HG03175 (cell line): ENCODE measurements around the gene ARL15.
"Not testable (repeated sequence)": the region's sequence is repeated elsewhere in the genome, so short reads cannot be mapped to it uniquely, and the experiment has no call there.

ENCODE experiments used
- ATAC-seq: cut with Tn5 transposase; IDR thresholded peaks from one replicate; pipeline ENCODE4 v1.9.1; 2021; ENCODE audit warnings: mild to moderate bottlenecking, moderate library complexity; ENCODE audit not compliant: unreplicated experiment

ARL15 gene

DNA sequence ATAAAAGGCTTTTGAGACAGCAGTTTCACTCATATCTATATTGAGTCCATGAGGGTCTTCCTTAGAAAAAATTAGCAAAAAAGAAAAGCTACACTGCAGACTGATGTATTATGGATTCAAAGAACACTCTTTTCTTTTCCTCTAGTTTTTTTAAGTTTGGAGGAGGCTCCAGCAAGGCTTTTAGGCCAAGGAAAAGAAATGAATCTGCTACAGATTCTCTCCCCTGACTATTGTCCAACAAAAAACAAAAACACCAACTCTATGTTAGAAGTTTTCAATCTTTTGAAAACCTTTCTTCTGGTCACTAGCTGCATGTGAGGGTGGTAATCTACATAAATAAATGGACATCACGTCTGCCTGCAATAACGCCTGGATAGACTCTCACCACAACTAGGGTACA, 310.4 kb downstream of the ARL15 start:
- ATAC-seq, result no peak

DNA sequence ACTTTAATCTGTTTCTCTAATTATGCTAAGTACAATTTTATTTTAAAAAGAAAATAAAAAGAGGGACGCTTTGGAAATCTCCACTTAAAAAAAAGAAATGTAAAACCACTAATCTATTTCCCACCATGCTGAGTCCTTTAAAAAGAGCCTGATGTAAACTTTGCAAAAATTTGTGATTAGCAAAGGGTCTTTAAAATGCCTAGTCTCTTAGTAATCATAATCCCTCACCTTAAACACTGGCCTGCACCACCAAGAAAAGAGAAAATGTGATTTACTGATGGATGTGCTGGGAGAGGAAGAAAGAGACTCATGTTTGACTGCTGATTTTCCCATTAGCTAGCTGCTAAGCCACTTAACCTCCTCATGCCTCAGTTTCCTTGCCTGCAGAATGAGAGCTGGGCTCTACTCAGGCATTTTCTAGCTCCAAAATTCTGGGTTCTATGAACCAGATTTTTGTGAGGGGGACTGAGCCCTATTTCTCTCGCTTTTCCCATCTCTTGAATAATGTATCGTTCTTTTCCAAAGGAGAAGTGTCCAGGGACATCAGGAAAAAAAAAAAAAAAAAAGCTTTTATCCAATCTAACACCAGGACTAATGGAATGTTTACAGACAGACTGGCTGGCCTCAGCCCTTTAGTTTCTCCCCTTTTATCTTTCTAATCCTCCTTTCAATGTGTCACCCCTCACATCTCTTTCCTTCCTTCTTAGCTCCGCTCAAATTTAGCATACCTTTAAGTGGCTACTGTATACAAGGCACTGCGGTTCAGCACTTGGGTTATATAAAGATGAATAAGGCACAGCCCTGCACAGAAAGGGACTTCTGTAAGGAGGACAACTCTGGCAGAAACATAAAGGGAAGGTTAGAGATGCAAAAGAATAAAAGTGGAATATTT, 312.4 kb downstream of the ARL15 start:
- ATAC-seq, result no peak

- ATAC-seq, result no peak
Observed at GRCh38 chr5:53996008-53996407, 314.4 kb downstream of the ARL15 start.

DNA sequence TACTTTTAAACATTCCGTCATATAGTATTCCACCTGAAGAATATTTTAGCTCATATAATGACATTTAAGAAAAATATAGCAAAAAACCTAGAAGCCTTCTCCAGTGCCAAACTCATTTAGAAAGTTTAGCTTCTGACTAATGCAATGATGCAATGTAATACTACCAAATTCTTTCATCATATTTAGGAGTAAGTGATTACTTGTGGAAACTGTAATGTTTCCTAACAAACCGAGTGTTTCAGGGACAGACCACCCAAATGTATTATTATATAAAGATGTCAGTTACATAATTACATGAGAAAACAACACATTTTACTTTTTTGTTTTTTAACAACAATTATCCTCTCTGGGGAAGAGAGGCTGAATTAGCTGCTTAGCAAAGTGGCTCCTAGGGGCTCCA, 316.2 kb downstream of the ARL15 start:
- no peak for ATAC-seq

- ATAC-seq, result no peak
Observed at GRCh38 chr5:53991942-53992341, 318.4 kb downstream of the ARL15 start.

DNA sequence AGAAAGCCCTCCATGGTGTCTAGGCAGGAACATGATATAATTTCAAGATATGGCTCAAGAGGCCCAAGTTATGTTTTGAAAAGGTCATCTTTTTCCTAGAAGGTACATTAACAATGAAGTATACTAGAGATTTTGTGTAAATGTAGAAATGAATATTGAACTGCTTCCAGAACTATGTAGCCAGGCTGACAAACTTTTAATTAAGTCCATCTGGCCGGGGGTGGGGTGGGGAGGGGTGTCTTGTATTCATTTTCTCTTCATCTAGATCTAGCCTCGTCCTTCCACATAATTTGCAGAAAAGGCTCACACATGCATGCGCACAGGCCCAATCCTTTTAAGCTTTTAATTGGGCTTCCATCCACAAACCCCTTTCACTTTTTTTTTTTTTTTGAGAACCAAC, 323.3 kb downstream of the ARL15 start:
- no peak for ATAC-seq

- no peak for ATAC-seq
Observed at GRCh38 chr5:53985796-53986195, 324.6 kb downstream of the ARL15 start.

- ATAC-seq, result no peak
Observed at GRCh38 chr5:53984971-53985370, 325.4 kb downstream of the ARL15 start.

- ATAC-seq, result no peak
Observed at GRCh38 chr5:53983568-53984460, 326.6 kb downstream of the ARL15 start.

DNA sequence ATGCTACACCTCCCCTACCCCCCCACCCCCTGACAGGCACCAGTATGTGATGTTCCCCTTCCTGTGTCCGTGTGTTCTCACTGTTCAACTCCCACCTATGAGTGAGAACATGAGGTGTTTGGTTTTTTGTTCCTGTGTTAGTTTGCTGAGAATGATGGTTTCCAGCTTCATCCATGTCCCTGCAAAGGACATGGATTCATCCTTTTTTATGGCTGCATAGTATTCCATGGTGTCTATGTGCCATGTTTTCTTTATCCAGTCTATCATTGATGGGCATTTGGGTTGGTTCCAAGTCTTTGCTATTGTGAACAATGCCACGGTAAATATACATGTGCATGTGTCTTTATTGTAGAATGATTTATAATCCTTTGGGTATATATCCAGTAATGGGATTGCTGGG, 328.1 kb downstream of the ARL15 start:
- not testable (repeated sequence) for ATAC-seq

- ATAC-seq, result no peak
Observed at GRCh38 chr5:53980061-53980460, 330.3 kb downstream of the ARL15 start.

DNA sequence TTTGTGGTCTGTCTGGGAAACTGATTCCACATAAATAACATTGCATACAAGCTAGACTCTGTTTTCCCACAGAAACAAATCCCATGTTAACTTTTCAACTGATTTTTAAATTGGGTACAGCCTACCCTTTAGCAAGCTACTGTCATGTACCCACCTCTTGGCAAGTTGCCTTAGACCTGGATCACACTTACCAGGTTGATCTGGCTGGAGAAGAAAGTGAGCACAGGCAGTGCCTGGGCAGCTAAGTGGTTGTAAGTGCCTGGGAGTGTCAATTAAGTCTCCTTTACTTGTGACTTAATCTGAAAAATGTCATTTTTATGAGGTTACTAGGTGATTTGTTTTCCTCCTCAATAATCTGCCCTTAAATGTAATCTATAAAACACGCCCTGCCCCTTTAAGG, 336.4 kb downstream of the ARL15 start:
- ATAC-seq, result no peak

GRCh38 chr5:53972314-53972713, 338.1 kb downstream of the ARL15 start:
- no peak for ATAC-seq

- ATAC-seq, result no peak
Observed at GRCh38 chr5:53971551-53971950, 338.8 kb downstream of the ARL15 start.

DNA sequence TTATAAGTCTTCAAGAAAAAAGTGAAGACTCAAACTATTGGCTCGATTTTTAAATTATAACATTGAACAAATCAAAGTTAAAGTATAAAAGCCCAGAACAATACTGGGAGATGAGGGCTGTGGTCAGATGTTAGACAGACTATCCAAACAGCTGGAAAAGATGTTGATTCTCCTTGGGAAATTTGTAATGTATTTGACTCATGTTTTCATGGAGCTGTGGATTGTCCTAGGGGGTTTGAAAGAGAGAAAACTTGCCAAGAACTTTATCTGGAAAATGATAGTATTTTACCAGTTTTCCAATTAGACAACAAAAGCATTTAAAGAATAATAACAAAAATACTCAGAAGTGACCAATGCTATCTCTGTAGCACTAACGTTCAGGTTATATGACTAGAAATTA, 339.2 kb downstream of the ARL15 start:
- no peak for ATAC-seq

DNA sequence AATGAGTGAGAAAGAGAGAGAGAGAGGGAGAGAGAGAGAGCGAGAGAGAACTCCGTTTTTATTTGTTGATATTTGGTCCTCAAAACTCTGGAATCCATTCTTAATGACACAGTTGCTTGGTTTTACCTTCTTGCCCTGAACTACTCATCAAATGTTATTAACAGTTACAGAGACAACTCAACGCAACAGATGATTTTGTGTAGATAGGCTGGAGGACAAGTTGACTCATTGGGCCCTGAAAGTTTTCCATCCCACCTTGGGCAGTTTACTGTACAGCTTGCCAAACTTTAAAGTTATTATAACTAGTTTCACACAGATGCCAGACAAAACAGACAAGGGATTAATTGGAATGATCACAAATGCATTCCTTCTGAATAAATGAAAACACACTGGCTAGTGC, 339.9 kb downstream of the ARL15 start:
- ATAC-seq, result no peak

DNA sequence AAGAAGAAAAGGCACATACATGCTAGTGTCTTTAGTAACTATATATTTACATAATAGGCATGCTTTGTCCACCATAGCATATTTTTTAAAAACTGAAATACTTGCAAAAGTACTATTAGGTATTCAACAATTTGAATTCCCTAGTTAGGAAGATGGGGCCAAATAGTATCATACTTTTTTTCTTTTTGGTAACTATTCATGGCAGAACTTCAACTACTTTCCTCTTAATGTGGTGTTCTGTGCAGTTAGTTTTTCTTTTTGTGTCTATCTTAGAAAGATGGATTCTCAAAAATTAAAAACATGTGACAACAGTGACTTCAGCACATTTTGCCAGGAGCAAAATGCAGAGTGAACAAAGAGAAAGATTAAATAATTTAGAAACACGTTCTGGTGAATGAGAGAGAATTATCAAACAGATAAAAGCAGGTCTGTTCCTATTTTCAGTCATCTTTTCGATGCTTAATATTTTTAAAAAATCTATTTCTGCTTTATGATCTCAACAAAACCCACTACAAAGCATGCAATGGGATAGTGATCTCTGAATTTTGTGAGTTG, 341.1 kb downstream of the ARL15 start:
- ATAC-seq, result no peak

GRCh38 chr5:53965459-53965858, 344.9 kb downstream of the ARL15 start:
- no peak for ATAC-seq

- ATAC-seq, result no peak
Observed at GRCh38 chr5:53963958-53964357, 346.4 kb downstream of the ARL15 start.

DNA sequence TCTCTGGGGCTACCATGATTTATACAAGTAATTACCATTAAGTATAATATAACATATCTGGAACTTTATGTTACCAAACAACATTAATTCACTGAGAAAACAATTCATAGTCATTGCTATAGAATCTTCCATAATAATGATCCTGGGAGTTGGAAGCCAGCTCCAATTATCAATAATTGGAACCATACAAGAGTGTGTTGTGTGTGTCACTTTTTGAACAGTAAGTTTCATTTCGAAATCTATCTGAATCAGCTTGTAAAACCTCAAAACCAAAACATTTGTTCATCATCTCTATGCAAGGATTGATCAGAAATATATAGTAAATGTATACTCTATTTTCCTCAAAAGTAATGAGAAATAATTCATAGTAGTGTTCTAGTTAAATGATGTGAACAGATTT, 348.1 kb downstream of the ARL15 start:
- no peak for ATAC-seq

- ATAC-seq, result no peak
Observed at GRCh38 chr5:53956632-53957031, 353.7 kb downstream of the ARL15 start.

GRCh38 chr5:53956196-53956595, 354.2 kb downstream of the ARL15 start:
- ATAC-seq, result no peak
